ACHN (cell line): ENCODE measurements around the gene ESYT3.
A peak's percentile ranks its signal among the peaks of the same experiment; 100 is the strongest.
"Not testable (repeated sequence)": the region's sequence is repeated elsewhere in the genome, so short reads cannot be mapped to it uniquely, and the experiment has no call there.

ENCODE experiments used
- DNase-seq: peaks from one replicate; pipeline ENCODE4 v3.0.0-alpha.2; 2015
- in situ Hi-C: cut with HindIII; loops from 2 replicates; pipeline ENCODE4 v1.10.0; 2017; ENCODE audit warnings: low sequenced_read_pairs, low pct_ligation_motif_present, low pct_unique_long_range_greater_than_20kb

The ESYT3 gene

DNA sequence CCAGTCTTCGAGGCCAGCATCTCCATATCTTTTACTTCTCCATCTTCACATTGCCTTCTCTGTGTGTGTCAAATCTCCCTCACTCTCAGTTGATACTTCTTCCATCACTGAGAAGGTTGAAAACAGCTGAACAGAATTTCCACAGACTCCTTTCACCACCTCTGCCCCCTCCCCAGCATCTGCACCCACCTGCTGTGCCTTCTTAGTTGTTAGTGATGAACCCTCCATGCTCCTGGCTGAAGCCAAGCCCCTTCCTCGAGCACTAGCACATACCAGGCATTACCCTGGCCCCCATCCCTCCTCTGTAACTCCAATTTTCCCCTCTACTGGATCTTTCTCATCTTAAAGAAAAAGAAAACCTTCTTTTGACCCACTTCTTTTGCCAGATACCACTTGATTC, 27.8 kb upstream of the ESYT3 start:
- in situ Hi-C loops = no loop called here
- no peak for DNase-seq

- DNase-seq = no peak
- in situ Hi-C loops = no loop called here
These were observed 27.0 kb upstream of the ESYT3 start for GRCh38 chr3:138407236-138407907.

GRCh38 chr3:138408751-138409570, 25.5 kb upstream of the ESYT3 start:
- DNase-seq = no peak

DNA sequence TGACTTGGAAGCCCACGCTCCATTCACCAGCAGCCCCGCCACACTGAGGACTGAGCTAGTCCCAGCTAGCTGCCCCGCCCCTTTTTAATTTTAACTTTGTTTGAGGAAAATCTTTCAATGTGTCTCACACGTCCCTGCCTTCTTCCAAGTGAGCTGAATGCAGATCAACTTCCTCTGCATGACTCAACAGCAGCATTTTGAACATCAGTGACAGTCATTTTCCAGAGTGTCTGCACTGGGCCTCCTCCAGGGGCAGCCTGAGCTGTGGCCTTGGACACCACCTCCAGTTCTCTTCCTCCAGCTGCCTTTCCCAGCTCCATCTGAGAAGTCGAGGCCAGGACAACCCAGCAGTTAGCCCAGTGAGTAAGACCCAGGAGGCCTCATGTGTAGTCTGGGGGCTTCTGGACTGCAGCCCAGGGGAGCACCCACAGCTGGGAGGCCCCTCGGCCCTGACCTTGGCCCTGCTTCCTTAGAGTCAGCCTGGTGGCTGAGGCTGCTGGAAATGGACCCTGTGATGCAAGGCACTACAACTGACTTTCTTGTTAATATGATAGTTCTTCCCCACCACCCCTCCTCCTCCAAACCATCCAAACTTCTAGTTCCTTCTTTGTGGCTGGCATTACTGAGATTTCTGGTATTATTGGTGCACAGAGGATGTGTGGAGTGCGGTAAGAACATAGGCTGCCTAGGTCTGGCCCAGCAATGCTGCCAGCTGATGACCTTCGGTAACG, 21.4 kb upstream of the ESYT3 start:
- in situ Hi-C loops = no loop called here
- no peak for DNase-seq

More at GRCh38 chr3:138408751-138409570, 25.5 kb upstream of the ESYT3 start:
- in situ Hi-C loops = no loop called here

GRCh38 chr3:138416236-138416635, 18.2 kb upstream of the ESYT3 start:
- DNase-seq, in situ Hi-C loops: not testable (repeated sequence)

DNA sequence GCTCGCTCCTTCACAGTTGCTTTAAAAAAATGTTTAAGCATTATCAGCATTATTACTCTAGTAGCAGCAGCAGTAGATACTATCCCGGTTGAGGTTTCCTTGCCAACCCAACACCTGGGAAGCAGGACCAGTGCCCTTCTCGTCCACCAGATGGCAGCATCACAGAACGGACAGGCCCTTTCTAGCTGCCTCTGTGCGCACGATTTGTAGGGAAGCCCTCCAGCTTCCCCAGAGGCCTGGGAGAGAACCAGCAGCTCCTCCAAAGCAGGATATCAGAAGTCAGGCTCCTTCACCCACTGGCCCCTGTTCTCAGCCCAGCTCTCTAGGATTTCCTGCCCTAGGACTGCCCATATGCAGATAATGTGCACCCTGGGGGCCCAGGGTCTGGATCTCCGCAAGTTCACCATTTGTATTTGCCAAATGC, 16.8 kb upstream of the ESYT3 start:
- in situ Hi-C loops = no loop called here
- peak; percentile 74 for DNase-seq

GRCh38 chr3:138418601-138419206, 15.7 kb upstream of the ESYT3 start:
- no peak for DNase-seq

GRCh38 chr3:138423316-138423715, 11.1 kb upstream of the ESYT3 start:
- in situ Hi-C loops = no loop called here
- no peak for DNase-seq

More at GRCh38 chr3:138418601-138419206, 15.7 kb upstream of the ESYT3 start:
- in situ Hi-C loops = no loop called here

GRCh38 chr3:138424323-138424722, 10.1 kb upstream of the ESYT3 start:
- in situ Hi-C loops = no loop called here
- no peak for DNase-seq

DNA sequence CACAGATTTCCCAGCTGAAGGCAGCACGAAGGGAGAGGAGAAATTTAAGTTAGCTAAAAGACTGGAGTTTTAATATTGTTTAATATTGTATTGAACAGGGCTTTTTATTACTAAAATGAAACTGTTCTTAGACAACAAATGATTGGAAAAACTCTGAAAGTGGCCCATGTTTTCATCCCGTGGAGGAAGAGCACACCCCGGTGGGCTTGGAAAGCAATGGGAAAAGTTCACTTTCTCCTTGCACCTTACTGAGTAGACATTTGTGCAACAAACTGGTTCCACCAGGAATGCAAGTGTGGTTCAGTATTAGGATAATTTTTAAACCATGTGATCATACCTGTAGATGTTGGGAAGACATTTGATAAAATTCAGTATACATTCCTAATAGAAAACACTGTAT, 8.2 kb upstream of the ESYT3 start:
- in situ Hi-C loops = no loop called here
- DNase-seq = peak; percentile 53

- DNase-seq, in situ Hi-C loops: not testable (repeated sequence)
These were observed 7.7 kb upstream of the ESYT3 start for GRCh38 chr3:138426754-138427153.

DNA sequence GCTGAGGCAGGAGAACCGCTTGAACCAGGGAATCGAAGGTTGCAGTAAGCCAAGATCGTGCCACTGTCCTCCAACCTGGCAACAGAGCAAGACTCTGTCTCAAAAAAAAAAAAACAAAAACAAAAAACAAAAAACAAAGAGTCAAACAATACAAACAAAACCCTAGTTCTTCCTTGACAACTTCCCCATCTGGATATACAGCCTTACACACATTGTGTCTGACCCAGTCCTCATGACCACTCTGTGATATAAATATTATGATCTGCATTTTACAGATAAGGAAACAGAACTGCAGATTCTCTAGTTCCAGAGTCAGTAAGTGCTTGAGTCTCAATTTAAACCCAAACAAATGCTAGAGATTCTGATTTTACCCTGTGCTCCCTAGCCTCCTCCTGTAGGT, 4.8 kb upstream of the ESYT3 start:
- DNase-seq = no peak
- in situ Hi-C loops = no loop called here

GRCh38 chr3:138432576-138433240, 1.7 kb upstream of the ESYT3 start:
- no peak for DNase-seq
- in situ Hi-C loops = no loop called here

GRCh38 chr3:138433892-138434275, 532 bp upstream of the ESYT3 start:
- in situ Hi-C loops = no loop called here
- no peak for DNase-seq

DNA sequence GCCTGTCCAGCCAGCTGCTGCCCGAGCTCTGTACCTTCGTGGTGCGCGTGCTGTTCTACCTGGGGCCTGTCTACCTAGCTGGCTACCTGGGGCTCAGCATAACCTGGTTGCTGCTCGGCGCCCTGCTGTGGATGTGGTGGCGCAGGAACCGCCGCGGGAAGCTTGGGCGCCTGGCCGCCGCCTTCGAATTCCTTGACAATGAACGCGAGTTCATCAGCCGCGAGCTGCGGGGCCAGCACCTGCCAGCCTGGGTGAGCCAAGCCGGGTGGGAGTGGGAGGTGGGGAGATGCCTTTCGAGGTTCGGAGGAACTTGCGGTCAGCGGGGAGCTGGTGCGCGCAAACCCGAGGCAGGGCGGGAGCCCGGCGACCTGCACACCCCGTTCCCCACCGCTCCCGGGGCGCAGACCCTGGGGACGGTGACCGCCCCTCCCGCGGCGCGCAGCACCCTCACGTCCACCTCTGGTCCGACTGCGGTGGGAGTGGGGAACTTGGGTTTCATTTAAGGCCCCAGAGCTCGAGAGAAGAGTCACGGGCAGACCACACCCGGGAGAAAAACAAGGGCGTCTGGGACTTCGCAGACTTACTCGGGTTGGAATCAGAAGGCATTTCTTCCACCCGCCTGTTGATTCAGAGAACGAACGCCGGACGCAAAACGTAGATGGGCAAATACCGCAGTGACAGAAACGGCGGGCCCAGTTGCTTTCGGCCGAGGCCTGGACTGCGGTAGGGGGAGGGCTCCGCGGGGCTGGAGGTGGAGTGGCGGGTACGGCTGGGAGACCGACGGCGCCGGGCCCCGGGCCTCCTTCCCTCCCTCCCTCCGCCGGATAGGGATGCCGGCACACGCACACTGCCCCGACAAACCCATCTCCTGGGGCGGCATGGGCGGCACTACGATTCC, 708 bp downstream of the ESYT3 start:
- DNase-seq = no peak
- in situ Hi-C loops = no loop called here

- in situ Hi-C loops = no loop called here
- DNase-seq = no peak
These were observed 1.4 kb downstream of the ESYT3 start for GRCh38 chr3:138435840-138436239.

- in situ Hi-C loops = no loop called here
- DNase-seq = no peak
These were observed 2.9 kb downstream of the ESYT3 start for GRCh38 chr3:138437281-138437680.

DNA sequence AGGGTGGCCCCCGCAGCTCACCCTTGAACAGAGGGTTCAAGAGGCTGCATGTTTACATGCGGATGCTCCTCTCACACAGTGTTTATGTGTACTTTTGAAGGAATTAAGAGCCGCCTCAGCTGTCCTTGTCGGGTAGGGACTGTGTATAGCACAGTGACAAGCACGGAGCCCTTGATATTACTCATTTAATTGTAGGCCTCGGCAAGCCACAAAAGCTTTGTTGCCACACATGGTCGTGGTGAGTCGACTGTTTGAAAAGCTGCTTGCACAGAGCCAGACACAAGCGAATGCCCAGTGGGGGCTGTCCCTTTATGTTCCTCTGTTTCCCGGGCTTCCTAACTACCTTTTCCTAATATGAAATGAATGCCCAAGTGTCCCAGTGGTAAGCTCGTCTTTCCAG, 4.5 kb downstream of the ESYT3 start:
- DNase-seq = no peak
- in situ Hi-C loops = no loop called here
